Measurements from ENCODE around the gene PIR. TPM values are rescaled to one million over a fixed set of nuclear protein-coding genes. Genes with fewer than 3 reads are reported as not detected.

Gene PIR
- total RNA-seq (ENCODE audit: low replicate concordance): 40.2 and 45.0 TPM in 2 replicates

- Histone ChIP-seq H3K4me1 (peaks cover 10% of the 10 kb centered on the region), H3K9me3 (ENCODE audit: low read depth) (no peaks in the 10 kb centered on the region), H3K9ac (peak within 1 kb of the TSS; percentile 19), H4K20me1 (ENCODE audit: low read depth) (no peaks in the 10 kb centered on the region), H3F3A (ENCODE audit: low read depth) (peaks cover 8% of the 10 kb centered on the region), H2AFZ (replicated peaks) (peak within 1 kb of the TSS; percentile 92), H3K79me2 (ENCODE audit: low read depth) (no peaks in the 10 kb centered on the region), H3K36me3 (no peaks in the 10 kb centered on the region), H3K27ac (no peak within 1 kb of the TSS), H3K4me2 (peak within 1 kb of the TSS; percentile 91), H3K27me3 (no peaks in the 10 kb centered on the region), H3K4me3 (peak within 1 kb of the TSS; percentile 71)
- H3K27ac Mint-ChIP-seq: peak within 1 kb of the TSS; percentile 54
- H3K4me1 Mint-ChIP-seq: peaks cover 20% of the 10 kb centered on the region
- TF ChIP-seq CTCF (IDR thresholded peaks at IDR 0.05) (peak; percentile 64), EZH2phosphoT487 (IDR thresholded peaks at IDR 0.05) (no peak), EZH2 (IDR thresholded peaks at IDR 0.05) (no peak)
- peak within 1 kb of the TSS; percentile 88 for H3K4me3 Mint-ChIP-seq
- DNase-seq (ENCODE audit: low spot score): peak; percentile 98
- H3K27me3 Mint-ChIP-seq (ENCODE audit: insufficient read depth, low read depth): peaks cover 2% of the 10 kb centered on the region
- H3K36me3 Mint-ChIP-seq: peaks cover 15% of the 10 kb centered on the region
- no peaks in the 10 kb centered on the region for H3K9me3 Mint-ChIP-seq
Observed at GRCh38 chrX:15493118-15493962, at the start of gene PIR. Gene PIR, minus strand, starts transcription at chrX:15493333. Its CDS starts 2,076 bp downstream, at chrX:15491257.

GRCh38 chrX:15530318-15530717 is 37.2 kb upstream of the PIR start:
- H3K4me1 Mint-ChIP-seq: peaks cover 6% of the 10 kb centered on the region
- no peak for TF ChIP-seq CTCF (IDR thresholded peaks at IDR 0.05)
- TF ChIP-seq EZH2 (IDR thresholded peaks at IDR 0.05): no peak
- TF ChIP-seq EZH2phosphoT487 (IDR thresholded peaks at IDR 0.05): no peak
- H3K36me3 Mint-ChIP-seq: no peaks in the 10 kb centered on the region
- Histone ChIP-seq H2AFZ (replicated peaks) (peak overlapping the region; percentile 76), H3K27ac (no peak overlapping the region), H3K79me2 (ENCODE audit: low read depth) (no peaks in the 10 kb centered on the region), H4K20me1 (ENCODE audit: low read depth) (no peaks in the 10 kb centered on the region), H3K9ac (no peak overlapping the region), H3K9me3 (ENCODE audit: low read depth) (no peaks in the 10 kb centered on the region), H3K36me3 (no peaks in the 10 kb centered on the region), H3F3A (ENCODE audit: low read depth) (no peaks in the 10 kb centered on the region), H3K4me1 (peaks cover 11% of the 10 kb centered on the region), H3K27me3 (no peaks in the 10 kb centered on the region), H3K4me2 (no peak overlapping the region), H3K4me3 (no peak overlapping the region)
- no peaks in the 10 kb centered on the region for H3K9me3 Mint-ChIP-seq
- H3K27ac Mint-ChIP-seq: no peak overlapping the region
- no peak for DNase-seq (ENCODE audit: low spot score)
- no peak overlapping the region for H3K4me3 Mint-ChIP-seq
- no peaks in the 10 kb centered on the region for H3K27me3 Mint-ChIP-seq (ENCODE audit: insufficient read depth, low read depth)

- no peak overlapping the region for H3K9ac ChIP-seq
- H3K9me3 Mint-ChIP-seq: no peaks in the 10 kb centered on the region
- H3K4me1 ChIP-seq: peaks cover 11% of the 10 kb centered on the region
- H2AFZ ChIP-seq (replicated peaks): no peak overlapping the region
- no peak overlapping the region for H3K4me3 ChIP-seq
- no peak overlapping the region for H3K4me3 Mint-ChIP-seq
- H3K36me3 Mint-ChIP-seq: no peaks in the 10 kb centered on the region
- DNase-seq (ENCODE audit: low spot score): no peak
- H3K27me3 ChIP-seq: no peaks in the 10 kb centered on the region
- TF ChIP-seq EZH2phosphoT487 (IDR thresholded peaks at IDR 0.05) (no peak), CTCF (IDR thresholded peaks at IDR 0.05) (no peak), EZH2 (IDR thresholded peaks at IDR 0.05) (no peak)
- peaks cover 6% of the 10 kb centered on the region for H3K4me1 Mint-ChIP-seq
- no peak overlapping the region for H3K27ac ChIP-seq
- no peaks in the 10 kb centered on the region for H3K36me3 ChIP-seq
- H4K20me1 ChIP-seq (ENCODE audit: low read depth): no peaks in the 10 kb centered on the region
- H3K4me2 ChIP-seq: no peak overlapping the region
- H3K9me3 ChIP-seq (ENCODE audit: low read depth): no peaks in the 10 kb centered on the region
- no peaks in the 10 kb centered on the region for H3F3A ChIP-seq (ENCODE audit: low read depth)
- H3K27ac Mint-ChIP-seq: no peak overlapping the region
- H3K79me2 ChIP-seq (ENCODE audit: low read depth): no peaks in the 10 kb centered on the region
- no peaks in the 10 kb centered on the region for H3K27me3 Mint-ChIP-seq (ENCODE audit: insufficient read depth, low read depth)
Observed at GRCh38 chrX:15529165-15529564, 36.0 kb upstream of the PIR start.
